OCI-LY1 (cell line): ENCODE measurements around the gene SLC25A27.

Experiments
- H2AFZ ChIP-seq: fragments of 200-600 bp; sonication (generic), shearing (Covaris generic); 2 replicates; pipeline ENCODE4 v1.6.0; 2014; ENCODE audit warnings: antibody characterized with exemption, mild to moderate bottlenecking, low read length
- H3F3A ChIP-seq: fragments of 200-600 bp; sonication (generic), shearing (Covaris generic); 2 replicates; pipeline ENCODE4 v1.6.0; 2014; ENCODE audit warnings: mild to moderate bottlenecking, antibody characterized with exemption, low read length, moderate library complexity; ENCODE audit not compliant: insufficient read depth
- H3K27ac ChIP-seq: fragments of 200-600 bp; sonication (generic); 2 replicates; pipeline ENCODE4 v1.5.1; 2014; ENCODE audit warnings: low read length, mixed run types, mild to moderate bottlenecking, low read depth; ENCODE audit not compliant: poor library complexity, severe bottlenecking
- H3K27me3 ChIP-seq: fragments of 200-600 bp; sonication (generic); 2 replicates; pipeline ENCODE4 v1.6.0; 2014; ENCODE audit warnings: antibody characterized with exemption, mild to moderate bottlenecking, low read length, moderate library complexity; ENCODE audit not compliant: insufficient read depth
- H3K36me3 ChIP-seq: fragments of 200-600 bp; sonication (generic); 2 replicates; pipeline ENCODE4 v1.6.1; 2014; ENCODE audit warnings: mild to moderate bottlenecking, antibody characterized with exemption, low read length, moderate library complexity, mixed read lengths; ENCODE audit not compliant: insufficient read depth
- H3K4me1 ChIP-seq: fragments of 200-600 bp; sonication (generic); 2 replicates; pipeline ENCODE4 v1.5.1; 2014; ENCODE audit warnings: mild to moderate bottlenecking, low read length, moderate library complexity; ENCODE audit not compliant: insufficient read depth, severe bottlenecking
- H3K4me2 ChIP-seq: fragments of 200-600 bp; sonication (generic), shearing (Covaris generic); 2 replicates; pipeline ENCODE4 v1.6.1; 2014; ENCODE audit warnings: low read length
- H3K4me3 ChIP-seq: fragments of 200-600 bp; sonication (generic); 2 replicates; pipeline ENCODE4 v1.5.1; 2014; ENCODE audit warnings: low read length, low read depth, mild to moderate bottlenecking, mixed read lengths; ENCODE audit not compliant: poor library complexity, severe bottlenecking
- H3K79me2 ChIP-seq: fragments of 200-600 bp; shearing (Covaris generic); 2 replicates; pipeline ENCODE4 v1.6.1; 2016; ENCODE audit warnings: mixed run types, low read length, mixed read lengths; ENCODE audit not compliant: insufficient read depth
- H3K9ac ChIP-seq: fragments of 200-600 bp; sonication (generic), shearing (Covaris generic); 2 replicates; pipeline ENCODE4 v1.6.1; 2014; ENCODE audit warnings: mild to moderate bottlenecking, low read length, mixed read lengths
- H3K9me2 ChIP-seq: fragments of 200-600 bp; sonication (generic), shearing (Covaris generic); 2 replicates; pipeline ENCODE4 v1.6.1; 2014; ENCODE audit warnings: low read depth, mild to moderate bottlenecking, low read length, mixed read lengths
- H3K9me3 ChIP-seq: fragments of 200-600 bp; shearing (Covaris generic); 2 replicates; pipeline ENCODE4 v1.6.1; 2014; ENCODE audit warnings: low read length, mixed read lengths
- H4K20me1 ChIP-seq: fragments of 200-600 bp; sonication (generic), shearing (Covaris generic); 2 replicates; pipeline ENCODE4 v1.6.0; 2016; ENCODE audit warnings: mild to moderate bottlenecking, low read length; ENCODE audit not compliant: insufficient read depth
- EZH2 ChIP-seq: fragments of 200-600 bp; sonication (generic), shearing (Covaris generic); IDR thresholded peaks from 2 replicates; pipeline ENCODE4 v1.8.0; 2017; ENCODE audit warnings: borderline replicate concordance, mixed run types, mild to moderate bottlenecking, antibody characterized with exemption, low read length, moderate library complexity, mixed read lengths
- TF ChIP-seq, protein P1 (sequence below): fragments of 200-600 bp; sonication (generic), shearing (Covaris generic); IDR thresholded peaks from 2 replicates; pipeline ENCODE4 v1.5.1; 2017; ENCODE audit warnings: mild to moderate bottlenecking, antibody characterized with exemption, low read length, moderate library complexity, mixed read lengths

The SLC25A27 gene

GRCh38 chr6:46635462-46635861 is 17.3 kb upstream of the SLC25A27 start:
- Histone ChIP-seq H3K9me2 (no peaks in the 10 kb centered on the region), H3K27me3 (no peaks in the 10 kb centered on the region), H3K4me3 (no peak overlapping the region), H3K9ac (no peak overlapping the region; the same call in 1 of the 2 replicates), H3K36me3 (peaks cover 2% of the 10 kb centered on the region; the same call in 1 of the 2 replicates), H3K79me2 (no peaks in the 10 kb centered on the region), H4K20me1 (no peaks in the 10 kb centered on the region), H3K27ac (peak overlapping the region; percentile 89), H2AFZ (no peak overlapping the region), H3K4me2 (peak overlapping the region; percentile 24; the same call in 1 of the 2 replicates), H3K9me3 (no peaks in the 10 kb centered on the region), H3F3A (no peaks in the 10 kb centered on the region), H3K4me1 (peaks cover 58% of the 10 kb centered on the region)
- TF ChIP-seq EZH2 = no peak
- TF ChIP-seq, protein P1, sequence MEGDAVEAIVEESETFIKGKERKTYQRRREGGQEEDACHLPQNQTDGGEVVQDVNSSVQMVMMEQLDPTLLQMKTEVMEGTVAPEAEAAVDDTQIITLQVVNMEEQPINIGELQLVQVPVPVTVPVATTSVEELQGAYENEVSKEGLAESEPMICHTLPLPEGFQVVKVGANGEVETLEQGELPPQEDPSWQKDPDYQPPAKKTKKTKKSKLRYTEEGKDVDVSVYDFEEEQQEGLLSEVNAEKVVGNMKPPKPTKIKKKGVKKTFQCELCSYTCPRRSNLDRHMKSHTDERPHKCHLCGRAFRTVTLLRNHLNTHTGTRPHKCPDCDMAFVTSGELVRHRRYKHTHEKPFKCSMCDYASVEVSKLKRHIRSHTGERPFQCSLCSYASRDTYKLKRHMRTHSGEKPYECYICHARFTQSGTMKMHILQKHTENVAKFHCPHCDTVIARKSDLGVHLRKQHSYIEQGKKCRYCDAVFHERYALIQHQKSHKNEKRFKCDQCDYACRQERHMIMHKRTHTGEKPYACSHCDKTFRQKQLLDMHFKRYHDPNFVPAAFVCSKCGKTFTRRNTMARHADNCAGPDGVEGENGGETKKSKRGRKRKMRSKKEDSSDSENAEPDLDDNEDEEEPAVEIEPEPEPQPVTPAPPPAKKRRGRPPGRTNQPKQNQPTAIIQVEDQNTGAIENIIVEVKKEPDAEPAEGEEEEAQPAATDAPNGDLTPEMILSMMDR = no peak

GRCh38 chr6:46637145-46637544 is 15.6 kb upstream of the SLC25A27 start:
- Histone ChIP-seq H3K4me1 (peaks cover 69% of the 10 kb centered on the region), H3K9ac (peak overlapping the region; percentile 53), H3K79me2 (no peaks in the 10 kb centered on the region), H3K27me3 (no peaks in the 10 kb centered on the region), H3K4me3 (peak overlapping the region; percentile 40), H3K9me3 (no peaks in the 10 kb centered on the region), H2AFZ (no peak overlapping the region), H3K9me2 (no peaks in the 10 kb centered on the region), H3K4me2 (peak overlapping the region; percentile 65), H3F3A (no peaks in the 10 kb centered on the region), H3K36me3 (0 out of 2 replicates have a peak, but pooled peaks cover 7% of the 10 kb centered on the region), H3K27ac (peak overlapping the region; percentile 89), H4K20me1 (no peaks in the 10 kb centered on the region)
- TF ChIP-seq, protein P1 = no peak
- TF ChIP-seq EZH2 = no peak

DNA sequence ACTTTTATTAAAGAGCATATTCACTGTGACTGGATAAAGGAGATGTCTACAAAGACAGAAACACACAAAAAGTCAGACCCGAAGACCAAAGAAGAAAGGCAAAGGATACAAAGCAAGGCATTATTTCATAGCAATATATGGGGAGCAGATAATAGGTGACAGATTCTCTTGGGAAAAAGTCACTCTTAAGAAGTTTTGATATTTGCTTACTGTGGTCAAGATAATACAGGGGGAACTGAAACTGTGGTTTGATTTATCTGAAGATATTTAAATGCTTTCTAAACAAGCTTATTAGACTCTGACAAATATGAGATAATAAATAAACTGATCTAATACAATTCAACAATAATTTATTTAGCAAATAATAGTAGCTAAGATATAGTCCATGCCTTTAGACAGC is 14.8 kb upstream of the SLC25A27 start:
- H3K79me2 ChIP-seq = no peaks in the 10 kb centered on the region
- peak overlapping the region; percentile 53 for H3K9ac ChIP-seq
- H3F3A ChIP-seq = no peaks in the 10 kb centered on the region
- H3K4me3 ChIP-seq = peak overlapping the region; percentile 40
- no peak overlapping the region for H2AFZ ChIP-seq
- no peaks in the 10 kb centered on the region for H4K20me1 ChIP-seq
- peak overlapping the region; percentile 89 for H3K27ac ChIP-seq
- TF ChIP-seq, protein P1 = no peak
- TF ChIP-seq EZH2 = no peak
- 0 out of 2 replicates have a peak, but pooled peaks cover 7% of the 10 kb centered on the region for H3K36me3 ChIP-seq
- H3K4me1 ChIP-seq = peaks cover 71% of the 10 kb centered on the region
- no peaks in the 10 kb centered on the region for H3K9me2 ChIP-seq
- no peaks in the 10 kb centered on the region for H3K9me3 ChIP-seq
- no peaks in the 10 kb centered on the region for H3K27me3 ChIP-seq
- H3K4me2 ChIP-seq = peak overlapping the region; percentile 65
